Testis (tissue), 2 donors: ENCODE measurements around the gene HPN.

ENCODE experiments used
- CTCF ChIP-seq, 3 experiments: fragments of 450-650 bp in 2 of 3; fragments of 200-600 bp in 1 of 3; sonication (generic) in 1 of 3; IDR thresholded peaks; one replicate each; pipeline ENCODE4 v1.5.1; 2016 to 2019; ENCODE audit warnings: antibody characterized with exemption in 3 of 3, mild to moderate bottlenecking in 2 of 3, moderate library complexity in 1 of 3
- POLR2A ChIP-seq: fragments of 450-650 bp; IDR thresholded peaks from one replicate; pipeline ENCODE4 v1.6.1; 2017; ENCODE audit warnings: antibody characterized with exemption, mild to moderate bottlenecking, moderate library complexity

- TF ChIP-seq CTCF (IDR thresholded peaks at IDR 0.05) (no peak), POLR2A (no peak)
Measured at GRCh38 chr19:35073516-35073915, 32.0 kb downstream of the HPN start.
